A549 (cell line): Measurements from ENCODE around the gene PPME1. TPM values are rescaled to one million over a fixed set of nuclear protein-coding genes. Genes with fewer than 3 reads are reported as not detected.
A peak's percentile ranks its signal among the peaks of the same experiment; 100 is the strongest.

ENCODE experiments used
- ATAC-seq, 2 experiments: fragments of 200-7000 bp in 1 of 2; fragments of >200 bp in 1 of 2; cut with Nextera tagmentation in 1 of 2; cut with Tn5 transposase in 1 of 2; 3 replicates each; pipeline versions ENCODE4 v1.8.0 to v1.9.1; 2018 to 2020; ENCODE audit warnings: mild to moderate bottlenecking in 1 of 2, moderate library complexity in 1 of 2
- CTCF ChIA-PET: fragments of 300-600 bp; sonication (Branson Sonifier 250); formaldehyde crosslinking; extraction: SDS; loops from one replicate; lab custom pipeline; 2021; ENCODE audit warnings: antibody characterized with exemption, inconsistent platforms; lab: Yijun Ruan, JAX
- POLR2A ChIA-PET: fragments of 350-600 bp; formaldehyde crosslinking; extraction: SDS; loops from one replicate; lab custom pipeline; 2021; ENCODE audit warnings: antibody characterized with exemption, inconsistent platforms; lab: Yijun Ruan, JAX
- DNase-seq, 2 experiments: peaks; one replicate each; pipeline versions ENCODE4 v3.0.0 to v3.0.0-alpha.2; 2011 to 2016; ENCODE audit warnings: low read depth in 1 of 2, low spot score in 1 of 2
- FAIRE-seq: peaks from 2 replicates; lab custom pipeline; 2011; peaks lifted over from hg19 to GRCh38; lab: Jason Lieb, UNC
- H3K27ac ChIP-seq, 2 experiments: fragments of >200 bp; sonication (Bioruptor Twin); formaldehyde crosslinking; 3 replicates each; pipeline ENCODE4 v1.5.1; 2016 to 2017
- H3K4me1 ChIP-seq: fragments of >200 bp; sonication (Bioruptor Twin); formaldehyde crosslinking; 3 replicates; pipeline ENCODE4 v1.6.1; 2016
- H3K4me2 ChIP-seq: fragments of >200 bp; sonication (Bioruptor Twin); formaldehyde crosslinking; 3 replicates; pipeline ENCODE4 v1.6.1; 2016
- H3K4me3 ChIP-seq: fragments of >200 bp; sonication (Bioruptor Twin); formaldehyde crosslinking; 3 replicates; pipeline ENCODE4 v1.5.1; 2016
- H3K9me3 ChIP-seq: fragments of >200 bp; sonication (Bioruptor Twin); formaldehyde crosslinking; 3 replicates; pipeline ENCODE4 v1.6.1; 2016
- BHLHE40 ChIP-seq: IDR thresholded peaks from 2 replicates; pipeline ENCODE4 v1.6.1; 2012; ENCODE audit warnings: low read depth, low read length, inconsistent platforms
- CBX8 ChIP-seq: fragments of 200-600 bp; sonication (generic); IDR thresholded peaks from 2 replicates; pipeline ENCODE4 v1.6.1; 2016
- CHD4 ChIP-seq: fragments of 200-600 bp; sonication (generic); IDR thresholded peaks from 2 replicates; pipeline ENCODE4 v1.6.1; 2016; ENCODE audit warnings: antibody characterized with exemption, mild to moderate bottlenecking, borderline replicate concordance
- E2F6 ChIP-seq: IDR thresholded peaks from 2 replicates; pipeline ENCODE4 v1.6.1; 2012; ENCODE audit warnings: low read depth, borderline replicate concordance
- ELK1 ChIP-seq: fragments of 150-350 bp; IDR thresholded peaks from 2 replicates; pipeline ENCODE4 v1.6.1; 2014; ENCODE audit warnings: low read depth, mild to moderate bottlenecking, low read length
- ESRRA ChIP-seq: fragments of 150-350 bp; IDR thresholded peaks from 2 replicates; pipeline ENCODE4 v1.6.1; 2014; ENCODE audit warnings: mild to moderate bottlenecking, low read length, borderline replicate concordance
- FOSL2 ChIP-seq, 2 experiments: fragments of 450-650 bp in 1 of 2; fragments of >200 bp in 1 of 2; sonication (Bioruptor Twin) in 1 of 2; formaldehyde crosslinking; IDR thresholded peaks; 2 replicates each; pipeline versions ENCODE4 v1.5.0 to v1.6.1; 2016 to 2020; ENCODE audit warnings: mild to moderate bottlenecking in 1 of 2, moderate library complexity in 1 of 2
- FOXS1 ChIP-seq: fragments of 250-450 bp; sonication (Bioruptor Pico); IDR thresholded peaks from 2 replicates; pipeline ENCODE4 v1.5.0; 2020; ENCODE audit warnings: mild to moderate bottlenecking, moderate library complexity
- GATA3 ChIP-seq: IDR thresholded peaks from 2 replicates; pipeline ENCODE4 v1.6.1; 2012; ENCODE audit warnings: borderline replicate concordance
- HES2 ChIP-seq: fragments of >200 bp; sonication (Bioruptor Twin); formaldehyde crosslinking; IDR thresholded peaks from 2 replicates; pipeline ENCODE4 v1.6.1; 2016
- HMGXB4 ChIP-seq: fragments of 250-450 bp; sonication (Bioruptor Pico); IDR thresholded peaks from 2 replicates; pipeline ENCODE4 v1.5.0; 2021; ENCODE audit warnings: mild to moderate bottlenecking, moderate library complexity, borderline replicate concordance
- HOXA7 ChIP-seq: fragments of 250-450 bp; sonication (Bioruptor Pico); IDR thresholded peaks from 2 replicates; pipeline ENCODE4 v1.5.0; 2020; ENCODE audit warnings: mild to moderate bottlenecking, moderate library complexity
- HOXB13 ChIP-seq: fragments of 250-450 bp; sonication (Bioruptor Pico); IDR thresholded peaks from 2 replicates; pipeline ENCODE4 v1.5.0; 2020; ENCODE audit warnings: low read depth, mild to moderate bottlenecking, moderate library complexity
- JUN ChIP-seq, 2 experiments: fragments of >200 bp; sonication (Bioruptor Twin); formaldehyde crosslinking; IDR thresholded peaks; 2 replicates in 1 of 2; 3 replicates in 1 of 2; pipeline ENCODE4 v1.6.1; 2016 to 2017
- JUNB ChIP-seq: fragments of >200 bp; sonication (Bioruptor Twin); formaldehyde crosslinking; IDR thresholded peaks from 2 replicates; pipeline ENCODE4 v1.6.1; 2016
- PHF8 ChIP-seq: fragments of 200-600 bp; sonication (generic); IDR thresholded peaks from 2 replicates; pipeline ENCODE4 v1.6.1; 2016; ENCODE audit warnings: low read depth, mild to moderate bottlenecking, antibody characterized with exemption, moderate library complexity, borderline replicate concordance
- REST ChIP-seq: fragments of 200-600 bp; sonication (generic); IDR thresholded peaks from 2 replicates; pipeline ENCODE4 v1.6.1; 2016; ENCODE audit warnings: antibody characterized with exemption, mild to moderate bottlenecking, moderate library complexity
- RNF2 ChIP-seq: fragments of 200-600 bp; sonication (generic); IDR thresholded peaks from 2 replicates; pipeline ENCODE4 v1.6.1; 2016; ENCODE audit warnings: low read depth, mild to moderate bottlenecking, antibody characterized with exemption, moderate library complexity, borderline replicate concordance
- ZFP36 ChIP-seq: fragments of 450-650 bp; IDR thresholded peaks from 2 replicates; pipeline ENCODE4 v1.6.1; 2014; ENCODE audit warnings: borderline replicate concordance; ENCODE audit not compliant: partially characterized antibody
- ZSCAN20 ChIP-seq: fragments of 250-450 bp; sonication (Bioruptor Pico); IDR thresholded peaks from 2 replicates; pipeline ENCODE4 v1.8.0; 2022; ENCODE audit warnings: mild to moderate bottlenecking, moderate library complexity
- WGBS: methylation state at CpG from one replicate; pipeline ENCODE4 v1.1.6; 2017; ENCODE audit errors: missing lambda C conversion rate; 5-methylcytosine and 5-hydroxymethylcytosine counted together
- polyA plus RNA-seq, 4 experiments: library from polyadenylated mRNA; depleted of rRNA in 3 of 4; stranded (reverse); fragments of >200 nt; fragmentation: RNase III in 1 of 4; extraction: RNeasy Plus Mini Kit Qiagen cat#74134 plus additional on column Dnase treatment in 1 of 4; gene quantifications; 2 replicates in 3 of 4; 3 replicates in 1 of 4; pipeline ENCODE4 v1.2.3, GENCODE V29; 2011 to 2017

PPME1 gene
- polyA plus RNA-seq, 2 of the 4 experiments (the other 2 are of a cell fraction): 82.6 to 89.8 TPM

- FAIRE-seq (no peak), DNase-seq (peak in 1 of 2 experiments; percentile 42), ATAC-seq (peak in 1 of 2 experiments; percentile 53; a peak in 2 of 6 replicates)
- TF ChIP-seq GATA3: peak; percentile 33; the same call in 1 of the 2 replicates
- no peak for TF ChIP-seq ZFP36
- no peak for TF ChIP-seq CHD4
- no peak for TF ChIP-seq ELK1
- no peak overlapping the region for H3K4me3 ChIP-seq
- peaks cover 11% of the 10 kb centered on the region; the same call in 1 of the 3 replicates for H3K9me3 ChIP-seq
- H3K4me1 ChIP-seq: peaks cover 32% of the 10 kb centered on the region
- ChIA-PET POLR2A (interaction anchor here (0.5 to 1.0 kb wide), 3 partner anchors 16 to 80 kb away, joined by 3 to 7 read pairs (median 4); partner anchors contain the start of genes C2CD3 and PPME1), CTCF (interaction anchor here (0.6 to 1.1 kb wide), 2 partner anchors 16 to 415 kb away, joined by 3 read pairs; partner anchors contain the start of gene C2CD3)
- peak overlapping the region; percentile 31 for H3K4me2 ChIP-seq
- WGBS: 32% methylated on average over 1 of the region's 1 CpG
- peak overlapping the region; percentile 28 to 70; a peak in 5 of 6 replicates for H3K27ac ChIP-seq
These were observed 16.3 kb upstream of the PPME1 start for GRCh38 chr11:74154620-74155281.

GRCh38 chr11:74157169-74157568 lies 13.9 kb upstream of the PPME1 start:
- Histone ChIP-seq H3K27ac (no peak overlapping the region), H3K4me2 (peak overlapping the region; percentile 13; the same call in 1 of the 3 replicates), H3K4me3 (no peak overlapping the region), H3K4me1 (peaks cover 30% of the 10 kb centered on the region), H3K9me3 (peaks cover 11% of the 10 kb centered on the region; the same call in 1 of the 3 replicates)
- FAIRE-seq (no peak), ATAC-seq (no peak), DNase-seq (no peak)
- TF ChIP-seq BHLHE40 (no peak), PHF8 (no peak), FOXS1 (no peak), RNF2 (no peak), ZSCAN20 (no peak), JUNB (no peak), HES2 (no peak), ESRRA (no peak), CBX8 (no peak), HOXB13 (no peak), JUN (IDR thresholded peaks at IDR 0.05) (no peak), E2F6 (no peak)
- ChIA-PET POLR2A (no interaction called here), CTCF (no interaction called here)
- WGBS: 64% methylated on average over 1 of the region's 1 CpG

GRCh38 chr11:74159642-74160041 lies 11.4 kb upstream of the PPME1 start:
- ChIA-PET POLR2A (interaction anchor here (0.5 kb wide), 1 partner anchor 167 kb away, joined by 3 read pairs; no protein-coding TSS in a partner anchor), CTCF (interaction anchor here (0.9 to 1.0 kb wide), 2 partner anchors 10 to 11 kb away, joined by 3 to 5 read pairs; partner anchors contain the start of genes C2CD3 and PPME1)
- H3K4me3 ChIP-seq: no peak overlapping the region
- no peak overlapping the region for H3K4me2 ChIP-seq
- H3K4me1 ChIP-seq: peaks cover 22% of the 10 kb centered on the region
- no peak overlapping the region for H3K27ac ChIP-seq
- TF ChIP-seq FOSL2 (IDR thresholded peaks at IDR 0.05) (no peak), FOSL2 (CRISPR knock-in tag; IDR thresholded peaks at IDR 0.05) (no peak), HMGXB4 (CRISPR knock-in tag) (no peak), REST (no peak), CHD4 (no peak), HOXA7 (no peak)
- FAIRE-seq (no peak), DNase-seq (no peak), ATAC-seq (no peak)
- H3K9me3 ChIP-seq: no peaks in the 10 kb centered on the region
